H1 (cell line): ENCODE results near the gene SLC7A5.

ENCODE experiments used
- ASH2L ChIP-seq: fragments of 200-600, 300-600 bp; sonication (generic); IDR thresholded peaks from one replicate; pipeline ENCODE4 v1.7.1; 2017; ENCODE audit warnings: low read length
- ATF2 ChIP-seq: IDR thresholded peaks from 2 replicates; pipeline ENCODE4 v1.6.1; 2012; ENCODE audit warnings: low read length, inconsistent platforms
- CTCF ChIP-seq, 3 experiments: IDR thresholded peaks; 1 replicate in 2 of 3; 2 replicates in 1 of 3; pipeline versions ENCODE4 v1.5.1 to v1.6.1; 2011; ENCODE audit warnings: low read length in 3 of 3, mild to moderate bottlenecking in 3 of 3, inconsistent platforms in 2 of 3, low read depth in 1 of 3, moderate library complexity in 1 of 3; ENCODE audit not compliant: insufficient read depth in 1 of 3; ENCODE audit errors: control extremely low read depth in 1 of 3
- EP300 ChIP-seq, 2 experiments: IDR thresholded peaks; 1 replicate in 1 of 2; 2 replicates in 1 of 2; pipeline ENCODE4 v1.6.1; 2011 to 2012; ENCODE audit warnings: low read depth in 2 of 2, low read length in 2 of 2, mild to moderate bottlenecking in 2 of 2, borderline replicate concordance in 1 of 2, inconsistent platforms in 1 of 2, moderate library complexity in 1 of 2
- HDAC6 ChIP-seq: IDR thresholded peaks from one replicate; pipeline ENCODE4 v1.7.1; 2012; ENCODE audit warnings: low read depth, mild to moderate bottlenecking, inconsistent platforms, low read length, moderate library complexity
- KDM1A ChIP-seq: fragments of 200-600, 300-600 bp; sonication (generic); IDR thresholded peaks from 2 replicates; pipeline ENCODE4 v1.7.1; 2016; ENCODE audit warnings: mild to moderate bottlenecking, low read length, borderline replicate concordance
- POLR2A ChIP-seq, 2 experiments: IDR thresholded peaks; 1 replicate in 1 of 2; 2 replicates in 1 of 2; pipeline ENCODE4 v1.6.1; 2011; ENCODE audit warnings: low read depth in 2 of 2, low read length in 2 of 2, mild to moderate bottlenecking in 2 of 2; ENCODE audit errors: control extremely low read depth in 1 of 2
- POLR2AphosphoS5 ChIP-seq: IDR thresholded peaks from 2 replicates; pipeline ENCODE4 v1.6.1; 2011; ENCODE audit warnings: low read depth, low read length
- RAD21 ChIP-seq, 2 experiments: IDR thresholded peaks in 1 of 2; conservative IDR thresholded peaks in 1 of 2; 2 replicates each; pipeline ENCODE4 v1.6.1; 2011; ENCODE audit warnings: low read depth in 2 of 2, low read length in 2 of 2, improper control_type of control experiment in 1 of 2, inconsistent platforms in 1 of 2, mild to moderate bottlenecking in 1 of 2, moderate library complexity in 1 of 2
- SP1 ChIP-seq: IDR thresholded peaks from 2 replicates; pipeline ENCODE4 v1.6.1; 2011; ENCODE audit warnings: low read depth, low read length
- USF2 ChIP-seq: IDR thresholded peaks from 2 replicates; pipeline ENCODE4 v1.6.1; 2011; ENCODE audit warnings: low read length, improper control_type of control experiment
- ZNF274 ChIP-seq: IDR thresholded peaks from 2 replicates; pipeline ENCODE4 v1.7.0; 2012; ENCODE audit warnings: low read length, borderline replicate concordance; ENCODE audit errors: extremely low read depth

- TF ChIP-seq CTCF (IDR thresholded peaks at IDR 0.05; ENCODE audit: control extremely low read depth in 1 of 3, insufficient read depth in 1 of 3, low read depth in 1 of 3, low read length in 3 of 3) (no peak), USF2 (no peak), EP300 (IDR thresholded peaks at IDR 0.05; ENCODE audit: borderline replicate concordance in 1 of 2, low read depth in 2 of 2, low read length in 2 of 2) (no peak), KDM1A (no peak), ATF2 (no peak), POLR2AphosphoS5 (0 out of 2 replicates have a peak, but pooled peaks have one; percentile 10), POLR2A (IDR thresholded peaks at IDR 0.05; ENCODE audit: control extremely low read depth in 1 of 2, low read depth in 2 of 2, low read length in 2 of 2) (no peak), ZNF274 (no peak), SP1 (no peak), RAD21 (IDR thresholded peaks at IDR 0.05 in 1 of 2, conservative IDR thresholded peaks at IDR 0.05 in 1 of 2; ENCODE audit: low read depth in 2 of 2, low read length in 2 of 2) (no peak), HDAC6 (no peak), ASH2L (no peak)
These were observed 21.3 kb downstream of the SLC7A5 start for GRCh38 chr16:87847785-87848675.
